ENCODE results near the gene PPP2R1B.
A peak's percentile ranks its signal among the peaks of the same experiment; 100 is the strongest.

Gene PPP2R1B

GRCh38 chr11:111765984-111766833, at the start of gene PPP2R1B:
Gene PPP2R1B (minus strand): TSS chr11:111766389. CDS start chr11:111766361, 28 bp downstream.
- H3K4me3 Mint-ChIP-seq: peak within 1 kb of the TSS; percentile 99
- peaks cover 6% of the 10 kb centered on the region for H3K27me3 Mint-ChIP-seq
- no peaks in the 10 kb centered on the region for H3K9me3 Mint-ChIP-seq
- peak within 1 kb of the TSS; percentile 88 for H3K27ac Mint-ChIP-seq
- intact Hi-C loops (cut with micrococcal nuclease): loop anchor here (1.0 kb wide), 1 partner anchor 164 kb away; the partner anchor contains the start of gene SIK2
- peaks cover 44% of the 10 kb centered on the region for H3K36me3 Mint-ChIP-seq (ENCODE audit: low read depth)
- H3K4me1 Mint-ChIP-seq (ENCODE audit: low read depth): peaks cover 23% of the 10 kb centered on the region

GRCh38 chr11:111815489-111815888, 49.3 kb upstream of the PPP2R1B start:
- peaks cover 14% of the 10 kb centered on the region for H3K36me3 Mint-ChIP-seq (ENCODE audit: low read depth)
- H3K9me3 Mint-ChIP-seq: no peaks in the 10 kb centered on the region
- no peak overlapping the region for H3K27ac Mint-ChIP-seq

GRCh38 chr11:111814557-111815320, 48.5 kb upstream of the PPP2R1B start:
- intact Hi-C loops (cut with micrococcal nuclease): no loop called here
- Mint-ChIP-seq H3K4me3 (no peak overlapping the region), H3K27me3 (no peaks in the 10 kb centered on the region), H3K27ac (no peak overlapping the region), H3K36me3 (ENCODE audit: low read depth) (peaks cover 14% of the 10 kb centered on the region), H3K9me3 (no peaks in the 10 kb centered on the region), H3K4me1 (ENCODE audit: low read depth) (no peaks in the 10 kb centered on the region)

More at GRCh38 chr11:111815489-111815888, 49.3 kb upstream of the PPP2R1B start:
- intact Hi-C loops (cut with micrococcal nuclease): no loop called here
- no peaks in the 10 kb centered on the region for H3K27me3 Mint-ChIP-seq
- no peaks in the 10 kb centered on the region for H3K4me1 Mint-ChIP-seq (ENCODE audit: low read depth)
- no peak overlapping the region for H3K4me3 Mint-ChIP-seq

- H3K27me3 Mint-ChIP-seq: no peaks in the 10 kb centered on the region
- intact Hi-C loops (cut with micrococcal nuclease): no loop called here
- H3K27ac Mint-ChIP-seq: no peak overlapping the region
- H3K4me1 Mint-ChIP-seq (ENCODE audit: low read depth): no peaks in the 10 kb centered on the region
- no peak overlapping the region for H3K4me3 Mint-ChIP-seq
- no peaks in the 10 kb centered on the region for H3K9me3 Mint-ChIP-seq
- peaks cover 17% of the 10 kb centered on the region for H3K36me3 Mint-ChIP-seq (ENCODE audit: low read depth)
Measured at GRCh38 chr11:111814106-111814505, 47.9 kb upstream of the PPP2R1B start.

- Mint-ChIP-seq H3K4me3 (no peak overlapping the region), H3K27ac (no peak overlapping the region), H3K4me1 (ENCODE audit: low read depth) (no peaks in the 10 kb centered on the region), H3K36me3 (ENCODE audit: low read depth) (peaks cover 35% of the 10 kb centered on the region), H3K9me3 (no peaks in the 10 kb centered on the region), H3K27me3 (no peaks in the 10 kb centered on the region)
- intact Hi-C loops (cut with micrococcal nuclease): no loop called here
Measured at GRCh38 chr11:111812211-111812610, 46.0 kb upstream of the PPP2R1B start.

- H3K27ac Mint-ChIP-seq: no peak overlapping the region
- H3K9me3 Mint-ChIP-seq: no peaks in the 10 kb centered on the region
- peaks cover 36% of the 10 kb centered on the region for H3K36me3 Mint-ChIP-seq (ENCODE audit: low read depth)
- no peaks in the 10 kb centered on the region for H3K4me1 Mint-ChIP-seq (ENCODE audit: low read depth)
- no peak overlapping the region for H3K4me3 Mint-ChIP-seq
- intact Hi-C loops (cut with micrococcal nuclease): no loop called here
- H3K27me3 Mint-ChIP-seq: no peaks in the 10 kb centered on the region
Measured at GRCh38 chr11:111811445-111811844, 45.3 kb upstream of the PPP2R1B start.

- intact Hi-C loops (cut with micrococcal nuclease): no loop called here
- H3K4me1 Mint-ChIP-seq (ENCODE audit: low read depth): no peaks in the 10 kb centered on the region
- no peak overlapping the region for H3K4me3 Mint-ChIP-seq
- no peak overlapping the region for H3K27ac Mint-ChIP-seq
- no peaks in the 10 kb centered on the region for H3K27me3 Mint-ChIP-seq
- peaks cover 49% of the 10 kb centered on the region for H3K36me3 Mint-ChIP-seq (ENCODE audit: low read depth)
- H3K9me3 Mint-ChIP-seq: no peaks in the 10 kb centered on the region
Measured at GRCh38 chr11:111808834-111809233, 42.6 kb upstream of the PPP2R1B start.

GRCh38 chr11:111808063-111808588, 41.9 kb upstream of the PPP2R1B start:
- intact Hi-C loops (cut with micrococcal nuclease): no loop called here

GRCh38 chr11:111807076-111807475, 40.9 kb upstream of the PPP2R1B start:
- peaks cover 1% of the 10 kb centered on the region for H3K4me1 Mint-ChIP-seq (ENCODE audit: low read depth)
- no peak overlapping the region for H3K27ac Mint-ChIP-seq
- intact Hi-C loops (cut with micrococcal nuclease): no loop called here
- H3K27me3 Mint-ChIP-seq: no peaks in the 10 kb centered on the region
- H3K9me3 Mint-ChIP-seq: no peaks in the 10 kb centered on the region
- peaks cover 64% of the 10 kb centered on the region for H3K36me3 Mint-ChIP-seq (ENCODE audit: low read depth)
- no peak overlapping the region for H3K4me3 Mint-ChIP-seq

More at GRCh38 chr11:111808063-111808588, 41.9 kb upstream of the PPP2R1B start:
- Mint-ChIP-seq H3K4me3 (no peak overlapping the region), H3K4me1 (ENCODE audit: low read depth) (no peaks in the 10 kb centered on the region), H3K36me3 (ENCODE audit: low read depth) (peaks cover 54% of the 10 kb centered on the region), H3K27me3 (no peaks in the 10 kb centered on the region), H3K9me3 (no peaks in the 10 kb centered on the region), H3K27ac (no peak overlapping the region)

- H3K36me3 Mint-ChIP-seq (ENCODE audit: low read depth): peaks cover 77% of the 10 kb centered on the region
- intact Hi-C loops (cut with micrococcal nuclease): no loop called here
- H3K27me3 Mint-ChIP-seq: no peaks in the 10 kb centered on the region
- peaks cover 37% of the 10 kb centered on the region for H3K9me3 Mint-ChIP-seq
- no peak overlapping the region for H3K27ac Mint-ChIP-seq
- no peak overlapping the region for H3K4me3 Mint-ChIP-seq
- peaks cover 14% of the 10 kb centered on the region for H3K4me1 Mint-ChIP-seq (ENCODE audit: low read depth)
Measured at GRCh38 chr11:111801135-111801534, 34.9 kb upstream of the PPP2R1B start.

- peaks cover 14% of the 10 kb centered on the region for H3K4me1 Mint-ChIP-seq (ENCODE audit: low read depth)
- intact Hi-C loops (cut with micrococcal nuclease): no loop called here
- H3K36me3 Mint-ChIP-seq (ENCODE audit: low read depth): peaks cover 57% of the 10 kb centered on the region
- no peak overlapping the region for H3K4me3 Mint-ChIP-seq
- H3K27me3 Mint-ChIP-seq: no peaks in the 10 kb centered on the region
- no peak overlapping the region for H3K27ac Mint-ChIP-seq
- H3K9me3 Mint-ChIP-seq: peaks cover 37% of the 10 kb centered on the region
Measured at GRCh38 chr11:111798279-111798678, 32.1 kb upstream of the PPP2R1B start.

- H3K4me1 Mint-ChIP-seq (ENCODE audit: low read depth): peaks cover 13% of the 10 kb centered on the region
- H3K27ac Mint-ChIP-seq: peak overlapping the region; percentile 39
- H3K36me3 Mint-ChIP-seq (ENCODE audit: low read depth): peaks cover 46% of the 10 kb centered on the region
- H3K27me3 Mint-ChIP-seq: no peaks in the 10 kb centered on the region
- peaks cover 37% of the 10 kb centered on the region for H3K9me3 Mint-ChIP-seq
- no peak overlapping the region for H3K4me3 Mint-ChIP-seq
- intact Hi-C loops (cut with micrococcal nuclease): no loop called here
Measured at GRCh38 chr11:111797145-111797581, 31.0 kb upstream of the PPP2R1B start.

GRCh38 chr11:111796696-111797095, 30.5 kb upstream of the PPP2R1B start:
- peaks cover 37% of the 10 kb centered on the region for H3K9me3 Mint-ChIP-seq
- H3K27me3 Mint-ChIP-seq: no peaks in the 10 kb centered on the region
- H3K4me1 Mint-ChIP-seq (ENCODE audit: low read depth): peaks cover 9% of the 10 kb centered on the region
- H3K36me3 Mint-ChIP-seq (ENCODE audit: low read depth): peaks cover 43% of the 10 kb centered on the region
- H3K27ac Mint-ChIP-seq: peak overlapping the region; percentile 39
- H3K4me3 Mint-ChIP-seq: no peak overlapping the region
- intact Hi-C loops (cut with micrococcal nuclease): no loop called here

Measured in dendritic cell treated with granulocyte-macrophage colony-stimulating factor and Interleukin-4, amounts not matched to agents 40 ng/mL and 50 ng/mL, for 4 days (primary cell).